CD4-positive, alpha-beta T cell treated with Interleukin-1 beta for 1 hour (primary cell): ENCODE data around the gene SACM1L.

ENCODE experiments used
- DNase-seq, 2 donors: peaks; one replicate each; pipeline ENCODE4 v3.0.0-alpha.2; 2020 to 2022

SACM1L gene

GRCh38 chr3:45792516-45793172 lies 103.4 kb downstream of the SACM1L start:
- DNase-seq: no peak

- DNase-seq: no peak
These were observed 104.4 kb downstream of the SACM1L start for GRCh38 chr3:45793482-45794176.

- DNase-seq: no peak
These were observed 105.0 kb downstream of the SACM1L start for GRCh38 chr3:45794177-45794560.

GRCh38 chr3:45794660-45795059 lies 105.5 kb downstream of the SACM1L start:
- no peak for DNase-seq
